ENCODE data around the gene CNGA2. TPM values are rescaled to one million over a fixed set of nuclear protein-coding genes. Genes with fewer than 3 reads are reported as not detected.

CNGA2 gene
- not detected for total RNA-seq

DNA sequence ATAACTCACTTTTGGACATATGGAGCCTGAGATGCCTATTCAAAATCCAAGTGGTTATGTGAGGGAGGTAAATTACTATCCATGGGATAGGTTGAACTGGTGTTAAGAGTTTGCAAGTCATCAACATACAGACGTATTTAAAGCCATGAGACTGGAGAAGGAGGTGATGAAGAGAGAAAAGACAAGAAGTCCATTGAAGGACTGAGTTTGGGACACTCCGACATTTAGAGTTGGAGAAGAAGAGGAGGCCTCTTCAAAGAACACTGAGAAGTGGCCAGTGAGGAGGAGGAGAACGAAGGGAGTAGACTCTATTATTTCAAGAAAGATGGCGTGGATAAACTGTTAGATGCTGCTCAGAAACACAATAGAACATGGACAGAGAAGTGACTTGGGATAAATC, at the start of gene CNGA2:
Gene CNGA2, plus strand, starts transcription at position 301 of the 400 bp plus-strand sequence. CDS start 3,738 bp downstream, outside the sequence.
- no peaks in the 10 kb centered on the region for H3K9me3 ChIP-seq
- no peaks in the 10 kb centered on the region for H3K4me1 ChIP-seq
- H3K27ac ChIP-seq = no peak within 1 kb of the TSS
- TF ChIP-seq CTCF (IDR thresholded peaks at IDR 0.05) = no peak
- no peak for TF ChIP-seq POLR2AphosphoS5 (IDR thresholded peaks at IDR 0.05)
- no peak for TF ChIP-seq POLR2A (IDR thresholded peaks at IDR 0.05)
- TF ChIP-seq EP300 (IDR thresholded peaks at IDR 0.05) = no peak
- no peaks in the 10 kb centered on the region for H3K36me3 ChIP-seq
- 54% methylated on average over 4 of the region's 4 CpGs for WGBS
- no peaks in the 10 kb centered on the region for H3K27me3 ChIP-seq
- H3K4me3 ChIP-seq = no peak within 1 kb of the TSS
- DNase-seq (ENCODE audit: low spot score in 2 of 2) = no peak

DNA sequence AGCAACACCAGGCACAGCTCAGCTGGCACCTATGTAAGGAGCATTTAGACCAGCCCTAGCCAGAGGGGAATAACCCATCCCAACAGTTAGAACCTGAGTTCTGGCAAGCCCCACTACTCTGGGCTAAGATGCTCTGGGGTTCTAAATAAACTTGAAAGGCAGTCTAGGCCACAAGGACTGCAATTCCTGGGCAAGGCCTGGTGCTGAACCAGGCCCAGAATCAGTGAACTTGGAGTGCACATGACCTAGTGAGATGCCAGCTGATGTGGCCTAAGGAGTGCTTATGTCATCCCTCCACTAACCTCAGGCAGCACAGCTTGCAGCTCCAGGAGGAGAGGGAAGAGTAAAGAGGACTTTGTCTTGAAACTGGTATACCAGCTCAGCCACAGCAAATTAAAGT, 46.9 kb upstream of the CNGA2 start:
- Histone ChIP-seq H3K4me3 (no peak overlapping the region), H3K36me3 (no peaks in the 10 kb centered on the region), H3K27me3 (no peaks in the 10 kb centered on the region), H3K9me3 (no peaks in the 10 kb centered on the region), H3K4me1 (no peaks in the 10 kb centered on the region), H3K27ac (no peak overlapping the region)
- DNase-seq (ENCODE audit: low spot score in 2 of 2) = no peak
- no peak for TF ChIP-seq EP300 (IDR thresholded peaks at IDR 0.05)
- TF ChIP-seq POLR2AphosphoS5 (IDR thresholded peaks at IDR 0.05) = no peak
- TF ChIP-seq POLR2A (IDR thresholded peaks at IDR 0.05) = no peak
- TF ChIP-seq CTCF (IDR thresholded peaks at IDR 0.05) = no peak

- TF ChIP-seq POLR2AphosphoS5 (IDR thresholded peaks at IDR 0.05) (no peak), CTCF (IDR thresholded peaks at IDR 0.05) (no peak), EP300 (IDR thresholded peaks at IDR 0.05) (no peak), POLR2A (IDR thresholded peaks at IDR 0.05) (no peak)
- Histone ChIP-seq H3K27ac (no peak overlapping the region), H3K4me1 (no peaks in the 10 kb centered on the region), H3K36me3 (no peaks in the 10 kb centered on the region), H3K4me3 (no peak overlapping the region), H3K27me3 (no peaks in the 10 kb centered on the region), H3K9me3 (no peaks in the 10 kb centered on the region)
- DNase-seq (ENCODE audit: low spot score in 2 of 2) = no peak
Observed at GRCh38 chrX:151688695-151689094, 45.9 kb upstream of the CNGA2 start.

DNA sequence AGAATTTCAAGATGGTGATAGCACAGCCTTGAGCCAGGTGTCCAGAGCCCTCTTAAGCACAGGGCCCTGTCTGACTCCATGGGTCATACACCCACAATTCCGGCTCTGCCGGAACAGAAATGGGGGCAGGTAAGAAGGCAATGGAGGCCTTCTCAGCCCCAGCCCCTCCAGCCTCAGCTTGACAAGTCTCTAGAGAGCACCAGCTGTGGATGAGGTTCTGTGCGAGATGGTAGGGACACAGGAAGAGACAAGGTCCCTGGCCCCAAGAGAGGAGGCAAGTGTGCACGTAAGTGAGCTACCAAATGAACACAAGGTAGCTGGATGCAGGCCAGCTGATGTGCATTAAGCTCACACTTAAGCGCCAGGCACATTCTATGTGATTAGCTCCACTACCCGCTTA, 41.7 kb upstream of the CNGA2 start:
- no peak for TF ChIP-seq POLR2A (IDR thresholded peaks at IDR 0.05)
- no peak for TF ChIP-seq CTCF (IDR thresholded peaks at IDR 0.05)
- TF ChIP-seq EP300 (IDR thresholded peaks at IDR 0.05) = no peak
- no peak for TF ChIP-seq POLR2AphosphoS5 (IDR thresholded peaks at IDR 0.05)
- WGBS = 81% methylated on average over 6 of the region's 6 CpGs
- Histone ChIP-seq H3K4me1 (peaks cover 4% of the 10 kb centered on the region), H3K27me3 (peaks cover 7% of the 10 kb centered on the region), H3K9me3 (no peaks in the 10 kb centered on the region), H3K4me3 (no peak overlapping the region), H3K36me3 (no peaks in the 10 kb centered on the region), H3K27ac (no peak overlapping the region)
- DNase-seq (ENCODE audit: low spot score in 2 of 2) = no peak

DNA sequence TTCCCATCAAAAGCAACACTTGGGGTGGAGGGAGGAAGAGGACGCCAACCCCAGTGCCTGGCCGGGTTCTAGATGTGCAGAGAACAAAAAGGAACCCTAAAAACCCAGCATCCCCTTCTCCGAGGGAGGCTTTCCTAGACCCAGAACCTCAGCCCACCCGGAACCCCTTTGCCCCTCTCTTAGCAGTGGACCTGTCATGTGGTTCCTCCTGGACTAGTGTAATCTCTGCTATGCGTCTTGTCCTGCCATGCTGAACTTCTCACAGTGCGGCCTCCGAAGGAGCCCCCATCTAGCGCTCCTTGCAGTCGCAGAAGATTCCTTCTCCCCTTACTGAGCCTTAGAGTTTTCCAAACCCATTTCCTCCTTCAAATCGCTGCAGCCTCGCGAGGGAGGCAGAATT, 40.4 kb upstream of the CNGA2 start:
- Histone ChIP-seq H3K27ac (no peak overlapping the region), H3K4me1 (peaks cover 4% of the 10 kb centered on the region), H3K27me3 (peaks cover 7% of the 10 kb centered on the region), H3K36me3 (no peaks in the 10 kb centered on the region), H3K9me3 (no peaks in the 10 kb centered on the region), H3K4me3 (no peak overlapping the region)
- no peak for DNase-seq (ENCODE audit: low spot score in 2 of 2)
- TF ChIP-seq CTCF (IDR thresholded peaks at IDR 0.05) (no peak), EP300 (IDR thresholded peaks at IDR 0.05) (no peak), POLR2A (IDR thresholded peaks at IDR 0.05) (no peak), POLR2AphosphoS5 (IDR thresholded peaks at IDR 0.05) (no peak)
- 66% methylated on average over 12 of the region's 12 CpGs for WGBS
